Effector memory CD8-positive, alpha-beta T cell (primary cell): ENCODE results near the gene HDHD5.
"Not testable (repeated sequence)": the region's sequence is repeated elsewhere in the genome, so short reads cannot be mapped to it uniquely, and the experiment has no call there.

Source experiments
- ATAC-seq: fragments of 150-1000 bp; cut with Tn5 transposase; replicated peaks from 2 replicates; pipeline ENCODE4 v1.10.0; 2021; ENCODE audit warnings: mild to moderate bottlenecking, moderate library complexity
- DNase-seq, 3 experiments: peaks; one replicate each; pipeline ENCODE4 v3.0.0; 2021
- H3K27ac Mint-ChIP-seq, 2 donors: one replicate each; pipeline ENCODE4 v1.8.0; 2022; ENCODE audit warnings: mild to moderate bottlenecking in 2 of 2, mixed read lengths in 2 of 2, moderate library complexity in 2 of 2
- H3K27me3 Mint-ChIP-seq, 2 donors: one replicate each; pipeline ENCODE4 v1.8.0; 2022; ENCODE audit warnings: mixed read lengths in 2 of 2
- H3K36me3 Mint-ChIP-seq: one replicate; pipeline ENCODE4 v1.8.0; 2022; ENCODE audit warnings: mild to moderate bottlenecking, moderate library complexity, mixed read lengths; ENCODE audit not compliant: insufficient read depth
- H3K4me1 Mint-ChIP-seq, 2 donors: one replicate each; pipeline ENCODE4 v1.8.0; 2022; ENCODE audit warnings: low read depth in 2 of 2, mixed read lengths in 2 of 2
- H3K4me3 Mint-ChIP-seq, 2 donors: one replicate each; pipeline ENCODE4 v1.8.0; 2022; ENCODE audit warnings: mild to moderate bottlenecking in 2 of 2, mixed read lengths in 2 of 2, moderate library complexity in 2 of 2
- H3K9me3 Mint-ChIP-seq, 2 donors: one replicate each; pipeline ENCODE4 v1.8.0; 2022; ENCODE audit warnings: mixed read lengths in 2 of 2

The HDHD5 gene

DNA sequence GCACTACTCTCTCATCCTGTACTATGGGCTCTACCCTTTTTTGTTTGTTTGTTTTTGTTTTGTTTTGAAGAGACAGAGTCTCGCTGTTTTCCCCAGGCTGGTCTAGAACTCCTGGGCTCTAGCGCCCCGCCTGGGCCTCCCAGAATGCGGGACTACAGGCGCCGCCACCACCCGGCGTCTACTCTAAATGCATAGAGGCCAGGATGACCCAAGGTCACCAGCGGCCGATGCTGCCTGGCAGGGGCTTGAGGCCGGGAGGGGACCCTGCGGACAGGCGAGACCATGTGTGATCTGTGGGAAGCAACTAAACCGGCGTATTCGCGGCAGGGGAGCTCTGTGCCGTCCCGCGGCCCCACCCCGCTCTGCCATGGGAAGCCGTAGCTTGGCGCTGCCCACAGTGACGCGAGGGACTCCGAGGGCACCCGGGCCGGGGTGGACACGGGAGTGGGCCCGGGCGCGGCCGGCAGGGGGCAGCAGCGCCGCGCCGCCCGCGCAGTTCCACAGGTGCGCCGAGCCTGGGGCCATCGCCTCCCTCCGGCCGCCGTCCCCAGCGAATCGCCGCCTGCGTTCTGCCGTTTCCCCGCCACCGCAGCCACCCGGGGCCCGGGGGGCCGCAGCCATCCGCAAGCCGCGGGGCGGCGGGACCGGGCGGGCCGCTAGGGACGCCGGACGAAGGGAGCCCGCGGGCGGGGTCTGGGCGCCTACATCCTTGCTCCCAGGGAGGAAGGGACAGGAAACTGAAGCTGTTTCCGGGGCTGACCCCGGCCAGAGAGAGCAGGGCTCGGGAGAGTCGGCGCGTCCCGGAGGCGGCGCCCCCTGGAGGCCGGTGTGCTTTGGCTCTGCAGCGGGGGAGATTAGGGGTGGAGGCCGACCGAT, 12.3 kb upstream of the HDHD5 start:
- ATAC-seq = peak; percentile 93
- H3K9me3 Mint-ChIP-seq = no peaks in the 10 kb centered on the region
- H3K4me1 Mint-ChIP-seq = peaks cover 3 to 4% of the 10 kb centered on the region in 2 donors
- H3K4me3 Mint-ChIP-seq = peak overlapping the region; percentile 96
- DNase-seq = peak; percentile 69 to 72 (median 72)
- peaks cover 7% of the 10 kb centered on the region for H3K36me3 Mint-ChIP-seq
- peak overlapping the region; percentile 85 to 91 for H3K27ac Mint-ChIP-seq
- peaks cover 0 to 5% of the 10 kb centered on the region in 2 donors for H3K27me3 Mint-ChIP-seq

DNA sequence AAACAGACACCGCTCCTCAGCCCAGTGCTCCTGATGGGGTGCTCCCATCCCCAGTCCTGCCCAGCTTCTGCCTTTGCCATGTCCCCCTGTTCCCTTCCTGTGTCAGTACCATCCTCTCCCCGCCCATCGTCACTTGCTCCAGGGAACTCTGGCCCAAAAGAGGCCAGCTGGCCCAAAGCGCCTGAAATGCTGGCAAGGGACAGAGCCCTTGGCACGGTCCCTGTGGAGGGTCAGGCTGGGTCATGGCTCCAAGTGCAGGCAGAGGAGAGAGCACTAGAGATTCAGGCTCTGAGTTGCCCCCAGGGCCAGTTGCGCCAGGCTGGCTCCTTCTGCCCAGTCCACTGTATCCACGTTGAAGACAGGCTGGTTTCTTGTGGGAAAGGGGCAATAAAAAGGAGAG, 8.4 kb upstream of the HDHD5 start:
- no peak for ATAC-seq
- no peak for DNase-seq
- H3K27me3 Mint-ChIP-seq = peaks cover 0 to 5% of the 10 kb centered on the region in 2 donors
- H3K4me3 Mint-ChIP-seq = no peak overlapping the region
- H3K27ac Mint-ChIP-seq = no peak overlapping the region
- H3K4me1 Mint-ChIP-seq = peaks cover 3 to 4% of the 10 kb centered on the region in 2 donors
- H3K36me3 Mint-ChIP-seq = peaks cover 5% of the 10 kb centered on the region
- no peaks in the 10 kb centered on the region for H3K9me3 Mint-ChIP-seq

DNA sequence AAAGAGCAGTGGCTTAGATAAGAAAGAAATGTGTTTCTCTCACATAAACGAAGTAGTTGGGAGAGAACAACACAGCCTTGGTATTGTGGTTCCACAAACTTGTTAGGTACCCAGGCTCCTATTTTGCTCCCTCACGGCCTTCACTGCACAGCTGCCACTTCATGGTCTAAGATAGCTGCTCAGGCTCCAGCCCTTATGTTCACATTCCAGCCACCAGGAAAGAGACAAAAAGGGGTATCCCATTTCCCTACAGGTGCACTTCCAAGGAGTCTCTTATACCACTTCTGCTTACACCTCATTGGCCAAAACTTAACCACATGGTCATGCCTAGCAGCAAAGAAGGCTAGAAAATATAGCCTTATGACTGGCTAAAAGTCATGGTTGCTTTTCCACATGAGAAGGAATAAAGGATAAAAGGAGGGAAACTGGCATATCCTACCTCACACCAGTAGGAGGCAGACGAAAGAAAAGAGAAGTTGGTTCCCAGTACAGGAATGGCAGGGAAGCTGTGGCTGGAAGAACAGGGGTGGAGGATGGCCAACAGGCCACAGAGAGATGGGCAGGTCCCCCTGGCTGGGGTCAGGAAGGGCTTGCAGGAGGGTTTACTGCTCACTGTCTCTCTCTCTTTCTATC, 5.4 kb upstream of the HDHD5 start:
- H3K27ac Mint-ChIP-seq = no peak overlapping the region
- H3K36me3 Mint-ChIP-seq = peaks cover 3% of the 10 kb centered on the region
- peaks cover 6% of the 10 kb centered on the region in 2 donors for H3K4me1 Mint-ChIP-seq
- DNase-seq (no peak), ATAC-seq (no peak)
- no peak overlapping the region for H3K4me3 Mint-ChIP-seq
- peaks cover 0 to 5% of the 10 kb centered on the region in 2 donors for H3K27me3 Mint-ChIP-seq
- H3K9me3 Mint-ChIP-seq = no peaks in the 10 kb centered on the region

GRCh38 chr22:17162731-17163130, 3.7 kb upstream of the HDHD5 start:
- peaks cover 0 to 4% of the 10 kb centered on the region in 2 donors for H3K27me3 Mint-ChIP-seq
- no peak for DNase-seq

DNA sequence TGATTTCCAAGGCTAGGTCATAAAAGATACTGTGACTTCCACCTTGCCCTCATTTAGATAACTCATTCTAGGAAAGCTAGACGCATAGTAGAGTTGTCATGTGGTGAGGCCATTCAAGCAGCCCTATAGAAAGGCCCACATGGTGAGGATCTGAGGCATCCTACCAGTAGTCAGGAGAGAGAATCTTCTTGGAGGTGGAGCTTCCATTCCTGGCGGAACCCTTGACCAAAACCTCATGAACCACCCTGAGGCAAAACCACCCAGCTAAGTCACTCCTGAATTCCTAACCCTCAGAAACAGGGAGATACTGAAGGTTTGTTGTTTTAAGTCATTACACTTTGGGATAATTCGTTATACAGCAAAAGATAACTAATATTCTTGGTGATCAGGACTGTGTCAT, 2.9 kb upstream of the HDHD5 start:
- DNase-seq (no peak), ATAC-seq (no peak)
- no peak overlapping the region for H3K27ac Mint-ChIP-seq
- no peak overlapping the region for H3K4me3 Mint-ChIP-seq
- H3K36me3 Mint-ChIP-seq = peaks cover 8% of the 10 kb centered on the region
- H3K27me3 Mint-ChIP-seq = no peaks in the 10 kb centered on the region
- peaks cover 6 to 10% of the 10 kb centered on the region in 2 donors for H3K4me1 Mint-ChIP-seq
- H3K9me3 Mint-ChIP-seq = no peaks in the 10 kb centered on the region

More at GRCh38 chr22:17162731-17163130, 3.7 kb upstream of the HDHD5 start:
- ATAC-seq = no peak
- H3K4me3 Mint-ChIP-seq = no peak overlapping the region
- no peaks in the 10 kb centered on the region for H3K9me3 Mint-ChIP-seq
- H3K36me3 Mint-ChIP-seq = peaks cover 8% of the 10 kb centered on the region
- H3K27ac Mint-ChIP-seq = no peak overlapping the region
- peaks cover 6 to 9% of the 10 kb centered on the region in 2 donors for H3K4me1 Mint-ChIP-seq

DNA sequence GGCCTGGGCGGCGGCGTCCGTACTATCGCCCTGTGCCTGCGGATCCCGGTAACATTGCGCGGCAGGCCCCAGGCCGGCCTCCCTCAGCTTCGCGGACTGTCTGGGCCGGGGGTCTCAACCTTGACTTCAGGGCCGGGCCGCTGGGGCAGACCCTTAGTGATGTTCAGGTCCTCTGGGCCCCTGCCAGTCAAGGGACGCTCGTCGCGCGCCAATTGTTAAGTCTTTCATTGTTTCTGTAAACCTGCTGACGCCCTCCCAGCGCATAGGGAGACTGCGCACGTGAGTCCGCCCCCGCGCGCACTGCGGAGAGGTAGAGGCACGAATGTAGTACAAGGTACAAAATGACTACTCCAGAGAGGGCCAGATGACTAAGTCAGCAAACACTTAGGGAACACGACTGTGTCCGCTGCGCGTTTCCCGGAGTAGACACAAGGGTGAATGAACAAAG, 451 bp upstream of the HDHD5 start:
- peaks cover 5% of the 10 kb centered on the region for H3K36me3 Mint-ChIP-seq
- H3K4me1 Mint-ChIP-seq = peaks cover 12 to 19% of the 10 kb centered on the region in 2 donors
- ATAC-seq (peak; percentile 14), DNase-seq (peak in 1 of 3 experiments; percentile 4)
- no peaks in the 10 kb centered on the region for H3K9me3 Mint-ChIP-seq
- H3K27me3 Mint-ChIP-seq = no peaks in the 10 kb centered on the region
- peak overlapping the region; percentile 85 for H3K4me3 Mint-ChIP-seq
- peak overlapping the region; percentile 38 to 81 for H3K27ac Mint-ChIP-seq

- Mint-ChIP-seq H3K4me1 (peaks cover 12 to 20% of the 10 kb centered on the region in 2 donors), H3K9me3 (no peaks in the 10 kb centered on the region), H3K27me3 (no peaks in the 10 kb centered on the region), H3K27ac (peak overlapping the region; percentile 31 to 55), H3K4me3 (peak overlapping the region; percentile 85), H3K36me3 (peaks cover 5% of the 10 kb centered on the region)
- DNase-seq = no peak
- no peak for ATAC-seq
Observed at GRCh38 chr22:17158176-17158567, 905 bp downstream of the HDHD5 start.

GRCh38 chr22:17157714-17158113, 1.4 kb downstream of the HDHD5 start:
- DNase-seq (no peak), ATAC-seq (no peak)
- Mint-ChIP-seq H3K9me3 (no peaks in the 10 kb centered on the region), H3K36me3 (peaks cover 5% of the 10 kb centered on the region), H3K4me1 (peaks cover 12 to 20% of the 10 kb centered on the region in 2 donors), H3K27me3 (no peaks in the 10 kb centered on the region), H3K27ac (no peak overlapping the region), H3K4me3 (peak overlapping the region; percentile 85)

GRCh38 chr22:17155941-17156340, 3.1 kb downstream of the HDHD5 start:
- Mint-ChIP-seq H3K27ac (no peak overlapping the region), H3K4me3 (peak overlapping the region; percentile 6 to 40), H3K27me3 (no peaks in the 10 kb centered on the region), H3K9me3 (no peaks in the 10 kb centered on the region), H3K36me3 (peaks cover 5% of the 10 kb centered on the region), H3K4me1 (peaks cover 16 to 25% of the 10 kb centered on the region in 2 donors)
- DNase-seq (no peak), ATAC-seq (no peak)

GRCh38 chr22:17152971-17153370, 6.1 kb downstream of the HDHD5 start:
- Mint-ChIP-seq H3K27me3 (no peaks in the 10 kb centered on the region), H3K27ac (no peak overlapping the region), H3K4me1 (peaks cover 11 to 18% of the 10 kb centered on the region in 2 donors), H3K4me3 (no peak overlapping the region), H3K9me3 (no peaks in the 10 kb centered on the region), H3K36me3 (no peaks in the 10 kb centered on the region)
- DNase-seq (no peak), ATAC-seq (no peak)

GRCh38 chr22:17152340-17152739, 6.7 kb downstream of the HDHD5 start:
- no peak overlapping the region for H3K4me3 Mint-ChIP-seq
- no peak overlapping the region for H3K27ac Mint-ChIP-seq

DNA sequence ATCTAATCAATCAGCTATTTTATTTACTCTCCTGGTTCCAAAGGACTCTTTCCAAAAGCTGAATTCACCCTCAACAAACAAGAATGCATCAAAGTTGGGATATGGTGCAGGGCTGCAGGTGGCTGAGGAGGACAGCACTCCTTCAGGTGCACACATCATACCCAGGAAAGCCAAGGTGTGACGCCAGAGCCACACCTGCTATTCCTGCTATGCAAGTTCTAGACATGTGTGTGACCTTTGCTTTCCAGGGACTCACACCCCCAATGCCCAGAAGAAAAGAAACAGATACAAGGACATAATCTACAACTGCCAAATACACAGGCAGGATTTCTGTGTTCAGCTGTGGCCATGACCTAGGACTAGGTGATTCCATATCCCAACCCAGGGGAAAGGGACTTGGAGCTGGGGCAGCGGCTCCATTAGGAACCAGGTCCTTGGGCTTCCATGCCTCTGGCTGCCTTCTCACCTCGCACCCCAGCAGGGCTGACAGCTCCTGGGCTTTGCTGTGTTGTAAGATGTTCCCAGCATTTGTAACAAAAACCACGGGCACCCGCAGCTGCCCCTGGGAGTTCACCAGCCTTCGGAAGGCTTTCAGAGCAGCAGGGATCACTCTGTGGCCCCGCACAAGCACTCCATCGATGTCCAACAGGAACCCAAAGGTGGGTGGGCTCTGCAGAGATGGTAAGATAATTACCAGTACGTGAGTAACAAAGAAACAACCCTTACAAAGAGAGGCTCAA, 9.8 kb downstream of the HDHD5 start:
- DNase-seq = no peak
- Mint-ChIP-seq H3K27ac (no peak overlapping the region), H3K36me3 (peaks cover 7% of the 10 kb centered on the region)

More at GRCh38 chr22:17152340-17152739, 6.7 kb downstream of the HDHD5 start:
- no peaks in the 10 kb centered on the region for H3K9me3 Mint-ChIP-seq
- H3K36me3 Mint-ChIP-seq = no peaks in the 10 kb centered on the region
- H3K27me3 Mint-ChIP-seq = no peaks in the 10 kb centered on the region
- peaks cover 11 to 20% of the 10 kb centered on the region in 2 donors for H3K4me1 Mint-ChIP-seq
- DNase-seq (no peak), ATAC-seq (no peak)

GRCh38 chr22:17147458-17147857, 11.6 kb downstream of the HDHD5 start:
- peak overlapping the region in 1 of 2 donors; percentile 35 for H3K4me3 Mint-ChIP-seq
- not testable (repeated sequence) for H3K9me3 Mint-ChIP-seq, DNase-seq, H3K4me1 Mint-ChIP-seq, H3K27me3 Mint-ChIP-seq, ATAC-seq
- peaks cover 13% of the 10 kb centered on the region for H3K36me3 Mint-ChIP-seq
- peak overlapping the region in 1 of 2 donors; percentile 42 for H3K27ac Mint-ChIP-seq

More for the DNA sequence above, 9.8 kb downstream of the HDHD5 start:
- Mint-ChIP-seq H3K4me3 (no peak overlapping the region), H3K4me1 (peaks cover 4 to 10% of the 10 kb centered on the region in 2 donors), H3K9me3 (no peaks in the 10 kb centered on the region), H3K27me3 (no peaks in the 10 kb centered on the region)
- no peak for ATAC-seq
